ENCODE measurements around the gene TEC. TPM values are rescaled to one million over a fixed set of nuclear protein-coding genes. Genes with fewer than 3 reads are reported as not detected.

The TEC gene
- total RNA-seq, 1 experiment from 2014 or later: 4.5 TPM

- RAD21 ChIA-PET (ENCODE audit: low non-redundant PET in 1 of 2, low total read pairs in 2 of 2, uncharacterized antibody in 2 of 2, unreplicated experiment in 2 of 2): interaction anchor here (1.5 kb wide), 2 partner anchors 163 to 419 kb away, joined by 4 to 6 read pairs; no protein-coding TSS in a partner anchor
- H3K4me3 ChIP-seq (replicated peaks in 1 of 2; ENCODE audit: low read depth in 1 of 2, low read length in 2 of 2): peak overlapping the region in 1 of 2 experiments; percentile 32; a peak in 1 of 4 replicates
- H2AFZ ChIP-seq (ENCODE audit: low read depth, low read length, poor library complexity, severe bottlenecking): no peak overlapping the region
- POLR2A ChIA-PET: interaction anchor here (1.3 kb wide), 1 partner anchor 148 kb away, joined by 3 read pairs; no protein-coding TSS in a partner anchor
- H3K79me2 ChIP-seq (ENCODE audit: insufficient read depth, low read length): no peaks in the 10 kb centered on the region
- BruUV-seq (replicated peaks): no TSS peak
- H3K9me2 ChIP-seq (ENCODE audit: insufficient read depth): no peaks in the 10 kb centered on the region
- peaks cover 32 to 38% of the 10 kb centered on the region in 2 experiments for H3K4me1 ChIP-seq (ENCODE audit: control insufficient read depth in 1 of 2, insufficient read depth in 2 of 2, low read length in 2 of 2)
- no peaks in the 10 kb centered on the region for H3K36me3 ChIP-seq (ENCODE audit: control insufficient read depth in 1 of 2, insufficient read depth in 2 of 2, low read length in 2 of 2)
- peak overlapping the region; percentile 19 for H3K9ac ChIP-seq (ENCODE audit: low read length)
- H3K27ac ChIP-seq (ENCODE audit: low read depth, low read length): peak overlapping the region; percentile 38; the same call in 1 of the 2 replicates
- no peaks in the 10 kb centered on the region for H3K9me3 ChIP-seq (ENCODE audit: control insufficient read depth in 1 of 2, insufficient read depth in 1 of 2, low read depth in 1 of 2, low read length in 2 of 2)
- H3K27me3 ChIP-seq (ENCODE audit: insufficient read depth, low read length): no peaks in the 10 kb centered on the region
- no peaks in the 10 kb centered on the region for H4K20me1 ChIP-seq (ENCODE audit: insufficient read depth)
- CTCF ChIA-PET: interaction anchor here (1.0 to 2.6 kb wide), 10 partner anchors 12 to 833 kb away, joined by 3 to 21 read pairs (median 6); no protein-coding TSS in a partner anchor
- TF ChIP-seq SRF (IDR thresholded peaks at IDR 0.05; ENCODE audit: low read depth): no peak
- no peak for TF ChIP-seq POLR2A (IDR thresholded peaks at IDR 0.05; ENCODE audit: borderline replicate concordance, extremely low read depth, insufficient read depth, insufficient read length)
- TF ChIP-seq RAD21 (IDR thresholded peaks at IDR 0.05; ENCODE audit: low read depth): no peak
- TF ChIP-seq ZNF274 (IDR thresholded peaks at IDR 0.05; ENCODE audit: low read depth, low read length): no peak
- TF ChIP-seq SP1 (IDR thresholded peaks at IDR 0.05; ENCODE audit: low read depth): no peak
- TF ChIP-seq POLR2AphosphoS5 (IDR thresholded peaks at IDR 0.05; ENCODE audit: low read depth, low read length): no peak
- TF ChIP-seq TCF7L2 (IDR thresholded peaks at IDR 0.05; ENCODE audit: borderline replicate concordance, extremely low read depth, insufficient read depth, insufficient read length): no peak
- no peak for TF ChIP-seq ATF3 (IDR thresholded peaks at IDR 0.05)
- no peak for TF ChIP-seq ELF1 (IDR thresholded peaks at IDR 0.05; ENCODE audit: borderline replicate concordance, low read depth)
- no peak for TF ChIP-seq CEBPB (IDR thresholded peaks at IDR 0.05; ENCODE audit: low read depth)
- TF ChIP-seq REST (IDR thresholded peaks at IDR 0.05; ENCODE audit: low read depth): no peak
- TF ChIP-seq MAX (IDR thresholded peaks at IDR 0.05): no peak
- DNase-seq (ENCODE audit: low read depth, low spot score) (no peak), ATAC-seq (no peak)
- peak overlapping the region; percentile 71 for H3K4me2 ChIP-seq (ENCODE audit: low read length)
- intact Hi-C loops (cut with micrococcal nuclease): loop anchor here (1.0 to 5.0 kb wide), 4 partner anchors 148 to 835 kb away; no protein-coding TSS in a partner anchor
These were observed 142.4 kb downstream of the TEC start for GRCh38 chr4:48127231-48127630.
